A549 treated with Hydrocortisone at 1 μM for 4 hours (cell line): ENCODE results near the gene UBE3A. TPM values are rescaled to one million over a fixed set of nuclear protein-coding genes. Genes with fewer than 3 reads are reported as not detected.

ENCODE experiments used
- total RNA-seq: library from RNA; stranded (reverse); fragments of 200-300 nt; extraction: Qiagen RNA extraction; gene quantifications from 5 replicates; pipeline ENCODE4 v1.2.3, GENCODE V29; 2022

UBE3A gene
- 19.3 to 28.3 TPM (median 21.6 TPM) in 5 replicates for total RNA-seq

DNA sequence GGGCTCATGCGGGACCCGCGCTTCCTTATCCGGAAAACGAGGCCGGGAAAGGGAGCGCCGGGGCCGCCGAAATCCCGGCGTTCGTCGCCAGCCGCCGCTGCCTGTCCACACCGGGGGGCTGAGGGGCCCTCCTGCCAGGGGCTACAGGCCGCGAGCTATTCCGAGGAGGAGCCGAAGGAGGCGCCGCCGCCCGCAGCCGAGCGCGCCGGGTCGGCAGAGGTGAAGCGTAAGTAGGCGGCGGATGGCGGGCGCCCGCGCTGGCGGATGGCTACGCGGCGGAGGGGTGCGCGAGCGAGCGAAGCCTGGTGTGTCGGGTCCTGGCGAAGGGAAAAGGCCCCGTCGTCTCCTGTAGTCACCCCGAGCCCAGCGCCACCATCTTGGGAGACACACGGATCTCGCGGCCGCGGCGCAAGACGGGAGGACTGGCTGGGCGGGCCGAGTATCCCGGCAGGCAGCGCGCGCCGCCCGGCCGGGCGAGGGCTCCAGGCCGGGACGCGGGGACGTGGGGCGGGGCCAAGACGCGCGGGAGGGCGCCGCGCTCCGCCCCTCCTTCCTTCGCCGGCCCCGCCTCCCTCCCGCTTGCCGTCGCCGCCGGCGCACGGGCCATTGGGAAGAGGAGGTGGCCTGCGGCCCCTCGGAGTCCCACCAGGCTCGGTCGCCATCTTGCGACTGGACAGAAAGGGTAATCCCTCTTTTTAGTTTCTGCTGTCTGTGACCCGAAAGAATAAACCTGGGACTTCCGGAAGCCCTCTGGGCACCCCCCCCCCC, at the start of gene UBE3A:
Gene UBE3A (minus strand): TSS at position 424 of the 768 bp plus-strand sequence. CDS start 29,917 bp downstream, outside the sequence.

